Activated T-cell treated with anti-CD3 and anti-CD28 coated beads for 24 hours (primary cell): ENCODE data around the gene STIMATE.

Experiments
- DNase-seq: peaks from one replicate; pipeline ENCODE4 v3.0.0-alpha.2; 2020; ENCODE audit warnings: low read depth

Gene STIMATE

DNA sequence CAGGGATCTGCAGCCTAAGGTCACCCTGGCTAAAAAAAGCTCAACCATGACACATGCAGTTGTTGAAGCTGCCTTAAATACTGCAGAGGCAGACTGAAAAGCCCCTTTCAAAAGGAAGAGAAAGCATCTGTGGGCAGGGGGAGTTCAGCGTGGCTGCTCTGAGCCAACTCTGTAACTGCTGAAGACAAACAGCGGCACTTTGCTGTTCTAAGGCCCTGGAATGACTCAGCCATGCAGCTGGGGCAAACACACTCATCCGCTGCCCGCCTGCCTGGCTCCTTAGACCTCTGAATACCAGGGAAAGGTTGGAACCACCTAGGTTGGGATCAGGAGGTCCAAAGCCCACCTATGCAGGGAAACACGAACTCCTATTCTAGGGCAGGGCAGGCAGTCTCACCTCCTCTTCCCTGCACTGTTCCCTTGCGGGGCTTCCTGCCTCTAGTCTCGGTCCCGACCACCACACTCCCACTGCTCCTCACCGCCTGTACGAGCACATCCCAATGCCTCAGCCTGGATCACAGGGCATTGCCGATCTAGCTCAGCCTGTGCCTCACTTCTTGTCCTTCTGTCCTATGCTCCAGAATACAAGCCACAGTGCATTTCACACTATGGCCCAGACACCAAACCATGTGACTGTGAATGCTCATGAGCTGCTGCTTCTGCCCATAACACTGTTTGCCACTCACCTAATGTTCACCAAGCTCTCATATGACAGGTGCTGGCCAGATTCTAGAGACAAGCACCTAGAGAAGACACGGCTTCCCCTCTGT, 56.0 kb downstream of the STIMATE start:
- DNase-seq = no peak

DNA sequence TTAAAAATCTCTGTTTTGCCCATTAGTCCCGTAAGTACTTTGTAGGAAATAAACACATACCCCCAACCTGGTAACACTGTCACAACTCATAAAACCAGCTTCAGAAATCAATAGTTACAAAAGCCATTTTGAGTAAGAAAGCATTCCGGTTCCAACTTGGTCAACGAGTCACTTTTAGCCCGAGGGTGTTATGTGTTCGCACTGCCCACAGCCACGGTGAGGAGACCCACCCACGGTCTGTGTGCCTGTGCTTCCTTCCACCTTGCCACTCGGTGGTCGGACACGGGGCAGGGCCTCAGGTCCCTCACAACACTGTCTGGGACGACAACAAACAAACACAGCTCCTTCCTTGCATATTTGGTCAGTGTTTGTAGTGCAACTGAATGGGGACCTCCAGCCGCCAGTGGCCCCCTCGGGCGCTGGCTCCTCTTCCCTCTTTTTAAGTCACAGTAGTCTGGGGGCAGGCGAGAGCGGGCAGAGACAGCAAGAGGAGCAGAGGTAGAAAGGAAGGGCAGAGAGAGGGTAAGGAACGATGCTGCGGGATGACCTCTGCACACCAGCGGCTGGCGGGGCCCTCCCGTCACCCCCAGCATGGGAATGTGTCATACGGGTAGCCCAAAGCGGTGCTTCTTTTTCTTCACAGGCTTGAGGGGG, 57.3 kb downstream of the STIMATE start:
- DNase-seq = no peak

DNA sequence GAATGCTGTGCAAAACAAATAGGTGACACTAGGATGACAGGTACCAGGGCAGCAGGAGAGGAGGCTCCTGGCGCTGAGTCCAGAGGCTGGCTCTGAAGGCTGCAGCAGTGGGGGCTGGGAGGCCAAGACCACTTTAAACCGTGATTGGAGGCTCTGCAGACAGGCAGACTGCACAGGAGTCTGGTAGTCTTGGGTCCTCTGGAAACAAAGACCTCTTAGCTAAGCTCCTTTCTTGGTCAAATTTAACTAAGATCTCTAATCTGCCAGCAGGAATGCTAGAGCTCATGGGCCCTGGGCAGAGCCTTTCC, 58.1 kb downstream of the STIMATE start:
- DNase-seq = no peak

DNA sequence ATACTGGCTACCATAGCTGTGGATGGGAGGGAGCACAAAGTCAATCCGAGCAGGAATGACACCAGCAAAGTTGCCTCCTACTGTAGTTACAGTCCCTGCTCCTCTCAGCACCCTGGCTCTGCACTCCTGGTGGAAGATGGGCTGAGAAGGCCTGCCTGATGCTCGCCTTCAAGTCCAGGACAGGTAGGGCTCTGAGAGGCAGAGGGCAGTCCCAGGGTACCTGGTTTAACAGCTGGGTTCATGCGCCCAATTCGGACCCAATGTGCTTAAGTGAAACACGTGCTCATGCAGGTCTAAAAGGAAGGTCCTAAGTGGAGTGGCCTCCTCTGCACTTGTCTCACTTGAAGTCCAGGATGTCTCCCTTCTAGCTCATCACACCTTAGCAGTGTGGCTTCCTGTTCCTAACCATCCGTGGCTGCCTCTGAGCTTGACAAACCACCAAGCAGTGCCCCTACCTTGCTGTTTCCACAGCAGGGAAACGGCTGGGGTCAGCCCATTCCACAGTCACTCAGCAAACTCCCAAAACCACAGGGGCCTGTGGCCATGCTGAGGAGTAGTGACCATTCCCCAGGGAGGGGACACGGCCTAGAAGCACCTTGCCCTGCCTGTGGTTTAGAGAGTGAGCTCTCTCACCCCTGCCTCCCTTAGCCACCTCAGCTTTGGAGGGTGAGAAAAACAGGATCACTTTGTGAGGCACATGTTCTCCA, 58.6 kb downstream of the STIMATE start:
- no peak for DNase-seq

DNA sequence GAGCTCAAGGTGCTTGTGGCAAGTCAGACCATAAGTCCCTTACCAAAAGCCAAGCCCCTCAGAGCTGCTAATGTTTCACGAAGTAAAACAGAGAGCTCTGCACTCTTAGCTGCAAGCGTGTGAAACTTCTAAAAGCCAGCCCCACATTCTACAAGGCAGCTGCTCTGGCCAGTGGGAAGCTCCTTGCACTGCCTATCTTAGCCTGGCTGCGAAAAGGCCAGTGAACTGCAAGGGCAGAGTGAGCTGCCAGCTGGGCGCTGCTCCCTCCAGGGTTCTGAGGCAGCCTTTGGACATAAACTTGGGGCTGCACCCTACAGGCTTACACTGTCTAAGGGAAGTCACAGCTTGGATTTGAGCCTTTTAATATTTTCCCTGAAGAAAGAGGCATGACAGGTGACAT, 60.4 kb downstream of the STIMATE start:
- no peak for DNase-seq

DNA sequence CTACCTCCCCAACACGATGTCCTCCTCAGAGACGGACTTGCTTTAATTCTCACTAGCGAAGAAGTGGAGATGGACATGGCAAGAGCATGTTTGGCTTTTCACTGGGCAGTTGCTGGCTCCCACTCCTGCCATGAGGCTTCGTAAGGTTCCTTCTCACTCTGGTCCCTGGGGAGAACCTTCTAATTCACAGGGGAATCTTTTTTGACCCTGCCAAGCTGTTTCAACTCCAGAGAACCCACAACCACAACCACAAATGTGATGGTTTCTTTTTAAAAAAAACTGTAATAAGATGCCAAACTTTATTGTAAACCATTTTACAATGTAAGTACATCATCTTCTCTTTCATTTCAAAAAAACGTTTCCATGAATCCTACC, 60.9 kb downstream of the STIMATE start:
- DNase-seq = no peak

DNA sequence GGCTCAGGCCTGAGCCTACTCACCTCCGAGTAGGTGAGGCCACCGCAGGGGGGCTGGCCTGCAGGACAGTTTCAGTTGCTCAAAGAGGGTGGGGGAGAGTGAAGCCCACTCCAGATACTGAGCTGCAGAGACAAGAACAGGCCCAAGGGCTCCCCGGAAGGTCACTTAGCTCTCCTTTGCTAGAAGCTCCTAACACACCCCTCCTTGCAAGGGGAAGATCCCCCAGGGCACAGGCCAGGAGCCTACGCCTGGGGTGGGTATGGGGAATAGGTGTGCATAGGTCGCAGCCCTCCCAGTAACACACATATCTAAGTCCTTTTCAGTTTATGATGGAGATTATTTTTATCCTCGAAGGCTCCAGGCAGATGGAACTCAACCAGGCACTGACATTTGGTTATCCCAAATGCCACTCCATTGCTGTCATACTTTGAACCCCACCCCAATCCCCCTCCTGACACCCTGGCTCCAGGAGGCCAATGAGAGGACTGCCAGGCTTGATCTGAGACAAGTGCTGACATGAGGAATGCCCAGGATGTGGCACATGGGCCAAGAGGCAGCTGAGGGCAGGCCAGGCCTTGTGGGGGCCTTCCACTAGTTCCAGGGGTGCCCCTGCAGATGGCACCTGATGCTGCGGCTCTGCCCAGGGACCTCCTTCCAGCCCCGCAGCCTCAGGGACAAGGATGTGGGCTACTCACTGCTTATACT, 61.4 kb downstream of the STIMATE start:
- no peak for DNase-seq

DNA sequence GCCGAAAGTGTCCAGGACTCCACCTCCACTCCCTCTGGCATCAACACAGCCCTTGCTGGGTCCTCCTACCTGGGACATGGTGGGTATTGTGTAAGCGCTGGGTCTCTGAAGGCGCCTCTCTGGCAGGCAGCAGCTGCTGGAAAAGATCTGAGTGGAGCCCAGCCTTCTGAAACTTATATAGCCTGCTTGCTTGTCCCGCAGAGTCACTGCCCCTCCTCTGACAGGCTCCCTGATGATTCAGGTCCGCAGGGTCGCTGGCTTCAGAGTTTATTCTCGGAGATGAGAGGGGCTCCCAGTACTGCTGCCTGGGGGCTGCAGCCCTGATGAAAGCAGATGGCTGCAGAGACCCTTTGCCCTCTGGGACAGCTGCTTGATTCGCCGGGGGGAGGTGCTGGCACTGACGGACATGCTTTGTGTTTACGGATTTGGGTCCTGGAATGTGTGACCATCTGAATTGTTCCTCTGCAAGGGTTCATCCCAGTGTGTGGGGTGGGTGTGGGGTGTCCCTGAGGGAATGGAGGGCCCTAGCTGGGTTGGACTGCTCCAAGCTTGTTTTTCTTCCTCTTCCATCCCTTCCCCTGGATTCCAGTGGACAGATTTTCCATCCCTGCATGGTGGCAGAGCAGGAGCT, 62.4 kb downstream of the STIMATE start, which contains the start of gene MUSTN1:
MUSTN1 (minus strand) TSS at position 149 of the 631 bp plus-strand sequence; CDS start at position 78, 71 bp downstream.
- no peak for DNase-seq

DNA sequence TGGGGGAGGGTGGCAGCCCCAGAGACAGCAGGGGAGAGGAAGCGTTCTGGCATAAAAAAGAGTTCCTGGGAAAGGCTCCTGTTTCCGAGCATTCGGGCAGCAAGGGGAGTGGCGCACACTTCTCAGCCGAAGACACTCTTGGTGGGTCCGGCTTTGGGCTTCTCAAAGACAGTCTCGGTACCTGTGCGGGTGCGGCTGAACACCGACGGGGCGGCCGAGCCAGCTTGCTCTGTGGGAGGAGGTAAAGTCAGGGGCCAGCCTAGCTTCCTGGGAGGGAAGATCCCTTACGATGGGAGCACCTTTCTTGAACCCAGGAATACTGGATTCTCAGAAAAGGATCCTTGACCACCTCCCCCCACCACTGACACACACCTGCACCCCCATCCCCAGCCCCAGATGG, 64.1 kb downstream of the STIMATE start:
- no peak for DNase-seq

DNA sequence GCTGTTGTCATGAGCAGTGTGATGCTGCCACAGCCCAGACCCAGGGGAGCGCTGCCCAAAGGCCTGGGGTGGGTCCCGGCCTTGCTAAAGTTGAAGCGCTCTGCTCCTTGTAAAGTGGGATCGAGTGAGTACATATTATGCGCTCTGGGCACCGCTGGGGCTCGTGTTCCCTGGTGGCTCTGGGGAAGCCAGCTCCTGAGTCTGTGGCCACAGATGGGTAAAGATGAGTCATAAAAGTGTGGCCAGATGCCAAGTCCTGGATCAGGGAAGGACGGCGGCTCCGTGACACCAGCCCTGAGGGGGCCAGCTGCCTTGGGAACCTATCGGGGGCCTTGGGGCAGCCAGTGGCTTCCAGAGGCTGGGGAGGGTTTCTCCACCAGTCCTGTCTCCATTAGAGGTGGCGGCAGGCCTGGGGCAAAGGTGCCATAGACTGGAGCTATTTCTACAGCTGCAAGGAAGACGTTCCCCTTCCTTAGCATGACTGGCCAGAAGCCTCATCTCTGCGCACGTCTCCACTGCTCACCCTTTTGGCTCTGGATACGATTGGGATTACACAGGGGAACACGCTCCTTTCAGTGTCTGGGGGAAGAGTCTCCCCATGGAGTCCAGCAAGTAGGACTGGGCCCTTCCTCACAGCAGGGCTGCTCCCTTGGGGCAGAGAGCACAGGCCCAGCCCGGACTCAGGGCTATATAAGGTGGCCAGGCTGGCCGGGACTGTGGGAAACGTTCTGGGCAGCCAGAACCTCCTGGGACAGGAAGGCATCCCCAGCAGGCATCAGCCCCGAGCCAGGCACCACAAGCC, 65.6 kb downstream of the STIMATE start:
- no peak for DNase-seq

DNA sequence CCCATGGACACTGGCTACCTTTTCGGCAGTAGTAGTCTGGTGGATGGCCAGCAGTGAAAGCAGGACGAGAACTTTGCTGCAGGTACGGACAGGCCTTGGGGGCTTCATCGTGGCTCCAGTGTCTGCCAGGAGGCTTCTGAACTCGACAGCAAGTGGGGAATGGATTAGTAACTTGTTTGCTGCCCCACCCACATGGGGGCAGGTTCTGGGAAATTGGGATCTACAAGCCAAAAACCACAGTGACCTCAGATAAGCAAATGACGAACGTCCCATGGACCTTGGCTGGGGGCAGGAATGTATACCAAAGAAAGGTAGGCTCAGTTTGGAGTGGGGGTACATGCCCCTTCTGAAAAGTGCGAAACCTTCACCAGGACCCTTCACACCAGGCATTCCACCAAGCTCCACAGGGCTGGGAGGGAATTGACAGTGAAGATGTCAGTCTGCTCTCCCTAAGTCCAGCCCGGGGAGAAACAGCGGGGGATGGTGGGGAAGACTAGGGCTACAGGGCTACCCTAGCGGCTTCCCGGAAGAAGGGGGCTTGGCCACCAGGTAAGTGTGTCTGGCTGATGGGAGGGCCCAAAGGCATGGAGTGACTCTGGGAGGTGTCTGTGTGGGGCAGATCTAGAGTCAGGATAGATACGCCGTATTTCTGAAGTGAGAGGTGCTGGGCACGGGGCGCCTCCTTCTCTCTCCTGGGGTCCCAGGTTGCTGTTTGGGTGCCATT, 66.7 kb downstream of the STIMATE start, which contains the start of gene ITIH4:
ITIH4 (minus strand) TSS at position 138 of the 724 bp plus-strand sequence; CDS start at position 108, 30 bp downstream.
- DNase-seq = no peak

DNA sequence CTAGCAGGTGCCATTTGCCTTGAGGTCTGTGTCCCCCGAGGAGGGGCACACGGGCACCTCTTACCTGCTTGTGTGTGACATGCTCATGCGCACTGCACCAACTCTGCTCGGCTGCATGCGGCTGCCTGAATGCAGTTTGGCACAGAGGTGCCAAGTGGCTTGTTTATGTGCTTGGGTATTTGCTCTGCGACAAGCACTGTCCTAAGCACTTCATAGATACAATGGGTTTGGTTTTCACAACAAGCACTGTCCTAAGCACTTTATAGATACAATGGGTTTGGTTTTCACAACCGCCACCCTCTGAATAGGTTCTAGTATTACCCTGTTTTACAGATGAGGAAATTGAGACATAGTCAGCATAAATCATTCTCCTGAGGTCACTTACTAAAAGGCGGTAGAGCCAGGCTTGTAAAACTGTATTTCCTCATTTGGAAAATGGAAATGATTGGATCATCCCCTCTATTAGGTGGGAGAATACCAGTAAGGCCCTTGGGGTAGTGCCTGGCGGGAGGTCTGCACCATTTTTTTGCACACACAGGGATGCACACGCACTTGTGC, 67.4 kb downstream of the STIMATE start:
- no peak for DNase-seq

DNA sequence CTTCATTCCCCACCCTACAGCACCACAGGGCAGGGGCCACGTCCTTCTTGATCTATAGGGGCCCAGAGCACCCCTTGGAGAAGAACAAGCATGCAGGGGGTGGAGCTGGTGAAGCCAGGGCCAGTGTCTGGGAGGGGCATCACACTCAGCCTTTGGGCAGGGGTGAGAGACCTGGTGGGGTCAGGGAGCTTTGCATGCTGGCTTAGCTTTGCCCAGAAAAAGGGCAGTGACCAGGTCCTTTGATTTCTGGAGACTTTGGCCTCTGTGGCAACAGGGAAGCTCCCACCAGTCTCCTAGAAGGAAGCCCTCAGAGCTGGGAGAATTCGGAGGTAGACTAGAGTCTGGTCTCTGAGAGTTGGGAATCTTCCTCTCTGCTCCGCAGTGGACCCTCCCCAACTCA, 67.9 kb downstream of the STIMATE start:
- DNase-seq = no peak

DNA sequence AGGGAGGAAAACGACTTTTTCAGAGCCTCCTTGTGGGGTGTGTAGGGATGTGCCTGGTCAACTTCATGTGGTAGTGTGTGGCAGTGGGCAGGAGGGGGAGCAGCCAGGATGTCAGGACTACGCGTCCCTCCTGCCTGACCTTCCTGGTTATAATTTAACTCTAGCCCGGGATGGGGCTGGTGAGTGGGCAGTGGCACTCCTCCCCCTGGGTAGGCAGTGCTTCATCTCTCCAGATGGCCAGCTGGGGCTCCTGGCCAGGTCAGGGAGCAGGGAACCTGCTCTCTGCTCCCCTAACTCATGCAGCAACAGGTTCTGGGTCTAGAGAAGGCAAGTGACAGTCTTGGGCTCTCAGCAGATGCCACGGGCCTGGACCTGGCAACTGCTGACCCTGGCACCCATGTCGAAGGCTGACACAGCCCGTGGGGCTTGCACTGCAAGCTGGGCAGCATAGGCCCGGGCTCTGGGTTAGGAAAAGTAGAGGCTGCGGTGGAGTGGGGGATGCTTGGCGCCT, 69.4 kb downstream of the STIMATE start:
- DNase-seq = no peak

DNA sequence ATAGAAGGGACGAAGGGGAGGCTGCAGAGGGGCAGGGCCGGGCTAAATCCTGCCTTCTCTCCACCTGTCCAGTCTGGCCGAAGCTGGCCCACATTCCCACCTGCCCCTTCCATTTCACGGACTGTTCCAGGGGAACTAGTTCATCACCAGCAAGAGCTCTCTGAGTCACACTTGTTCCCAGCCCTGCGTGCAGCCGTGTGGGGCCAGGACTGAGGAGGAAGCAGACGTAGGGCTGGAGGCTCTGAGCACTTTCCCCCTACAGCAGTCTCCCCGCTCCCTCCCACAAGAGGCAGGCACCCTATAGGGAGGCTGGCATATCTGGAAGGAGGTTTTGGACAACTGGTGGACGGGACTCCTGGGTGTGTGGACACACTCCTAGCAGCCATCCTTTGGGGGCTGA, 69.9 kb downstream of the STIMATE start:
- DNase-seq = no peak

DNA sequence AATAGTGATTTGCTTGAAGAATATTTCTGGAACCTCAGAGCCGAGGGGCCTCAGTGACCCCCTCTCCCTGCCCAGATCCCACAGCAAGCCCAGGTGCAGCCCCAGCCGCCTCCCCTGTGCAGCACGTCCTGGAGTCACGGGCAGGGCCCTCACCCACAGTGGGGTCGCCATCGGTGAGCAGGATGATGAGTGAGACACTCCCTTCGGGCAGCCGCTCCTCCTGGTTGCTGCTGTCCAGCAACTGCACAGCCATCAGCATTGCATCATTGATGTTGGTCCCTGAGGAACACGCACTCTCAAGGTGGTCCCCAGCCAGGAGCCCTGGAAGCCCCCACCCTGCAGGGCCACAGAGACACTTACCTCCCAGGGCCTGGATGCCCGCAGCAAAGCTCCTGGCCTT, 73.3 kb downstream of the STIMATE start:
- no peak for DNase-seq

DNA sequence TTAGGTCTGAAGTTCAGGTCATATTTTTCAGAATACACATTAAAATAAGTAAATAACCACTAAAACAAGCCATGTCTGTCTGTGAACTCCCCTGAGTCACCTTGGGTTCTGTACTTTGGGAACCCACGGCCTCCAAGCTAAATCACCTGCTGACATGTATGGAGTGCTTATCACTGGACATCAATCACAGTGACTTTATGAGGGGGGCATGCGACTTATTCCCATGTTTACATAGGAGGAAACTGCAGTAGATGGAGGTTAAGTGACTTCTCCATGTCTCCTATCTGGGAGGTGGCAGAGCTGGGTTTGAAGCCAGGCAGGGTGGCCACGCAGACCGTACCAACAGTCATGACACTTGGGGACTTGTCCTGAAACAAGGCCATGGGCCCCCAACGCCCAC, 75.0 kb downstream of the STIMATE start:
- no peak for DNase-seq

DNA sequence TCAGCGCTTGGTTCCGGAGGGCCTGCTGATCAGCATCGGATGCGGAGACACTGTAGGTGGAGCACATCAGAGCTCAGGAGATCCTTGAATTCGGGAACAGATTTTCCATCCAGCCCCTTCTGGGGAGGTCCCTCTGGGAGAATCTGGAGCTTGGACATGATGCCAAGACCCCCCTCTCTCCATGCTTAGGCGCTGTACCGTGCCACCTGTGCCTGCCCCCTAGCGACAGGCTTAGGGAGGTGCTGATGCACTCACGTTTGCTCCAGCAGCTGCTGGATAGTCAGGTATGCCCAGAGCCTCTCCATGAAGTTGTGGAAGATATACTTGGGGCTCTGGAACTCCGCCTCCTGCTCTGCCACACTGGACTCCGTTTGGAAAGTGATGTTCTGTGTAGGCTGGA, 76.6 kb downstream of the STIMATE start:
- DNase-seq = no peak

DNA sequence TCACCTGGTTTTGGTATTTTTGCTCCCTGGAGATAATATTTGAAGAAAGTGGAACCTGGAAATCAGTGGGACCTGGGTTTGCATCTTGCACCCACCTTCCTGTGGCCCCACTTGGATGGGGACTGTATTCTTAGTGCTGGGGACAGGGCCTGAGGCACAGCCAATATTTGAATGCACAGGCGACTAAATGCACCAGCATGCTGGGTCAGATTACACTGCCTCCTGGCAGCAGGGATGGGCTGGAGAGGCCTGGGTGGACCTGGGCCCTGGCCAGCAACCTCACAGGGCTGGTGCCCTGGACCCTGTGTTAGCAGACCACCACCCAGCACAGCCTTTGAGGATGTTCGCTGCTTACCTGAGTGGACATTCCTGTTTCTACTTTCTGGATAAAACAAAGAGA, 77.4 kb downstream of the STIMATE start:
- DNase-seq = no peak

DNA sequence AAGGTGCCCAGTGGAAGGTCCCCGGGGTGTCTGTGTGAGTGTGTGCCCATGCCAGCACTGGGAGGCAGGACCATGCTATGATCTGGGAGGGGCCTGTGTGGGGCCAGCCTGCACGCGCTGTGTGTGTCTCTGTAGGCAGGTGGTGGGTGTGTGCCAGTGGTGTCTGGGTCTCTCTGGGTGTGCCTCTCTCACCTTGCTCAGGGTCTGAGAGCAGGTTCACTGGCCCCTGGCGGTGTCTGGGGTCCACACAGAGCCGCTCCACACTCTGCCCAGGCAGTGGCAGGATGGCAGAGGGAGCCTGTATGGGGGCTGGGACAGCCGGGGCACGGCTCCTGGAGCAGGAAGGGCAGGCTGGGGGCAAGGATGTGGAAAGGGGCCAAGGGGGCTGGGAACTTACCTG, 79.5 kb downstream of the STIMATE start:
- no peak for DNase-seq
